Activated CD8-positive, alpha-beta memory T cell treated with anti-CD3 and anti-CD28 coated beads, Interleukin-2, amount 10 ng/mL, durations not matched to agents 7 days and 5 days (primary cell): ENCODE results near the gene TACC3. TPM values are rescaled to one million over a fixed set of nuclear protein-coding genes. Genes with fewer than 3 reads are reported as not detected.

Experiments used
- ATAC-seq: fragments of 150-1000 bp; cut with Tn5 transposase; one replicate; pipeline ENCODE4 v1.10.0; 2021; ENCODE audit warnings: moderate library complexity
- CTCF ChIA-PET: fragments of 350-600 bp; sonication (Branson Sonifier 250); formaldehyde crosslinking; loops from one replicate; lab custom pipeline; 2021; ENCODE audit warnings: antibody characterized with exemption; lab: Charles Lee
- DNase-seq: peaks from one replicate; pipeline ENCODE4 v3.0.0-alpha.2; 2020
- H3K27ac Mint-ChIP-seq: one replicate; pipeline ENCODE4 v1.8.0; 2021; ENCODE audit warnings: mild to moderate bottlenecking, mixed read lengths
- H3K27me3 Mint-ChIP-seq: one replicate; pipeline ENCODE4 v1.8.0; 2021; ENCODE audit warnings: mixed read lengths
- H3K36me3 Mint-ChIP-seq: one replicate; pipeline ENCODE4 v1.8.0; 2021; ENCODE audit warnings: mild to moderate bottlenecking, mixed read lengths
- H3K4me1 Mint-ChIP-seq: one replicate; pipeline ENCODE4 v1.8.0; 2021; ENCODE audit warnings: mixed read lengths
- H3K4me3 Mint-ChIP-seq: one replicate; pipeline ENCODE4 v1.8.0; 2021; ENCODE audit warnings: mild to moderate bottlenecking, moderate library complexity, mixed read lengths
- H3K9me3 Mint-ChIP-seq: one replicate; pipeline ENCODE4 v1.8.0; 2022; ENCODE audit warnings: low read depth, mixed read lengths
- total RNA-seq, 2 experiments: library from RNA; stranded (reverse); gene quantifications; one replicate each; pipeline ENCODE4 v1.2.3, GENCODE V29; 2021

TACC3 gene
- total RNA-seq, 2 experiments from 2014 or later = 246 to 315 TPM

- CTCF ChIA-PET = interaction anchor here (1.2 kb wide), 1 partner anchor 37 kb away, joined by 3 read pairs; no protein-coding TSS in a partner anchor
- Mint-ChIP-seq H3K36me3 (no peaks in the 10 kb centered on the region), H3K4me1 (no peaks in the 10 kb centered on the region), H3K4me3 (no peak overlapping the region), H3K27me3 (peaks cover 4% of the 10 kb centered on the region), H3K9me3 (no peaks in the 10 kb centered on the region), H3K27ac (no peak overlapping the region)
- no peak for DNase-seq
- no peak for ATAC-seq
Observed at GRCh38 chr4:1785592-1785991, 64.3 kb downstream of the TACC3 start.

- Mint-ChIP-seq H3K27me3 (peaks cover 15% of the 10 kb centered on the region), H3K4me1 (no peaks in the 10 kb centered on the region), H3K9me3 (no peaks in the 10 kb centered on the region), H3K27ac (no peak overlapping the region), H3K4me3 (no peak overlapping the region), H3K36me3 (no peaks in the 10 kb centered on the region)
- ATAC-seq = no peak
- no peak for DNase-seq
- CTCF ChIA-PET = no interaction called here
Observed at GRCh38 chr4:1786544-1787362, 65.4 kb downstream of the TACC3 start.

- Mint-ChIP-seq H3K4me3 (no peak overlapping the region), H3K4me1 (no peaks in the 10 kb centered on the region), H3K27me3 (peaks cover 17% of the 10 kb centered on the region), H3K27ac (no peak overlapping the region), H3K36me3 (no peaks in the 10 kb centered on the region), H3K9me3 (no peaks in the 10 kb centered on the region)
- DNase-seq (no peak), ATAC-seq (no peak)
- CTCF ChIA-PET = no interaction called here
Observed at GRCh38 chr4:1787411-1788077, 66.2 kb downstream of the TACC3 start.

GRCh38 chr4:1788254-1788973 lies 67.1 kb downstream of the TACC3 start:
- CTCF ChIA-PET = interaction anchor here (0.7 to 1.3 kb wide), 3 partner anchors 21 to 111 kb away, joined by 3 to 4 read pairs (median 3); no protein-coding TSS in a partner anchor
- Mint-ChIP-seq H3K4me3 (no peak overlapping the region), H3K27me3 (peaks cover 19% of the 10 kb centered on the region), H3K27ac (no peak overlapping the region), H3K4me1 (no peaks in the 10 kb centered on the region), H3K9me3 (no peaks in the 10 kb centered on the region), H3K36me3 (no peaks in the 10 kb centered on the region)
- ATAC-seq (no peak), DNase-seq (no peak)

- CTCF ChIA-PET = interaction anchor here (0.9 to 1.3 kb wide), 2 partner anchors 16 to 42 kb away, joined by 3 to 4 read pairs; no protein-coding TSS in a partner anchor
- no peak overlapping the region for H3K27ac Mint-ChIP-seq
- H3K9me3 Mint-ChIP-seq = no peaks in the 10 kb centered on the region
- DNase-seq (no peak), ATAC-seq (no peak)
- no peaks in the 10 kb centered on the region for H3K4me1 Mint-ChIP-seq
- no peak overlapping the region for H3K4me3 Mint-ChIP-seq
- peaks cover 19% of the 10 kb centered on the region for H3K27me3 Mint-ChIP-seq
- H3K36me3 Mint-ChIP-seq = no peaks in the 10 kb centered on the region
Observed at GRCh38 chr4:1789552-1789951, 68.2 kb downstream of the TACC3 start.

- Mint-ChIP-seq H3K4me3 (no peak overlapping the region), H3K9me3 (no peaks in the 10 kb centered on the region), H3K27ac (no peak overlapping the region), H3K36me3 (no peaks in the 10 kb centered on the region), H3K4me1 (no peaks in the 10 kb centered on the region), H3K27me3 (peaks cover 19% of the 10 kb centered on the region)
- DNase-seq (no peak), ATAC-seq (no peak)
- CTCF ChIA-PET = no interaction called here
Observed at GRCh38 chr4:1790005-1790404, 68.7 kb downstream of the TACC3 start.

- Mint-ChIP-seq H3K4me3 (no peak overlapping the region), H3K4me1 (peaks cover 2% of the 10 kb centered on the region), H3K36me3 (no peaks in the 10 kb centered on the region), H3K27ac (no peak overlapping the region), H3K9me3 (no peaks in the 10 kb centered on the region), H3K27me3 (peaks cover 34% of the 10 kb centered on the region)
- CTCF ChIA-PET = interaction anchor here (1.0 to 2.3 kb wide), 4 partner anchors 17 to 109 kb away, joined by 3 to 7 read pairs (median 4); no protein-coding TSS in a partner anchor
- DNase-seq (no peak), ATAC-seq (no peak)
Observed at GRCh38 chr4:1792158-1792831, 71.0 kb downstream of the TACC3 start.

GRCh38 chr4:1792832-1793495 lies 71.6 kb downstream of the TACC3 start, which contains the start of gene FGFR3:
TSS of gene FGFR3 (plus strand) at chr4:1793293. CDS start at chr4:1793935, 642 bp downstream.
- Mint-ChIP-seq H3K9me3 (no peaks in the 10 kb centered on the region), H3K4me3 (no peak within 1 kb of the TSS), H3K27me3 (peaks cover 34% of the 10 kb centered on the region), H3K27ac (no peak within 1 kb of the TSS), H3K36me3 (no peaks in the 10 kb centered on the region), H3K4me1 (peaks cover 2% of the 10 kb centered on the region)
- ATAC-seq = peak; percentile 79
- CTCF ChIA-PET = interaction anchor here (1.0 to 2.3 kb wide), 4 partner anchors 17 to 110 kb away, joined by 3 to 7 read pairs (median 4); no protein-coding TSS in a partner anchor
- no peak for DNase-seq

GRCh38 chr4:1793496-1793840 lies 72.1 kb downstream of the TACC3 start:
- ATAC-seq = peak; percentile 48
- Mint-ChIP-seq H3K4me1 (peaks cover 2% of the 10 kb centered on the region), H3K9me3 (no peaks in the 10 kb centered on the region), H3K36me3 (no peaks in the 10 kb centered on the region), H3K27me3 (peaks cover 34% of the 10 kb centered on the region), H3K4me3 (no peak overlapping the region), H3K27ac (no peak overlapping the region)
- no peak for DNase-seq
- CTCF ChIA-PET = interaction anchor here (1.7 to 2.3 kb wide), 2 partner anchors 16 to 45 kb away, joined by 6 to 7 read pairs; no protein-coding TSS in a partner anchor

GRCh38 chr4:1793940-1794808 lies 72.9 kb downstream of the TACC3 start:
- H3K27ac Mint-ChIP-seq = no peak overlapping the region
- H3K27me3 Mint-ChIP-seq = peaks cover 34% of the 10 kb centered on the region
- no peaks in the 10 kb centered on the region for H3K36me3 Mint-ChIP-seq
- CTCF ChIA-PET = interaction anchor here (0.8 to 1.3 kb wide), 3 partner anchors 15 to 105 kb away, joined by 3 to 5 read pairs (median 4); no protein-coding TSS in a partner anchor
- no peak for DNase-seq
- no peak overlapping the region for H3K4me3 Mint-ChIP-seq
- ATAC-seq = no peak
- H3K9me3 Mint-ChIP-seq = no peaks in the 10 kb centered on the region
- H3K4me1 Mint-ChIP-seq = peaks cover 2% of the 10 kb centered on the region
